Measurements from ENCODE around the gene DIP2B. TPM values are rescaled to one million over a fixed set of nuclear protein-coding genes. Genes with fewer than 3 reads are reported as not detected.

Gene DIP2B
- total RNA-seq, 3 donors from 2014 or later (not counting 1 experiment from before 2014, with no cell fraction given), result 17.2 to 23.2 (median 22.2) TPM

GRCh38 chr12:50728841-50729240, 224.1 kb downstream of the DIP2B start:
- WGBS (ENCODE audit: insufficient coverage), result 99% methylated on average over 4 of the region's 4 CpGs
- Histone ChIP-seq H3K27ac (ENCODE audit: low read length) (no peak overlapping the region), H3K4me3 (ENCODE audit: low read length) (no peak overlapping the region), H3K27me3 (ENCODE audit: control insufficient read depth, insufficient read depth, low read length) (no peaks in the 10 kb centered on the region), H3K36me3 (ENCODE audit: control insufficient read depth, insufficient read depth, low read length) (peaks cover 72% of the 10 kb centered on the region), H3K4me1 (ENCODE audit: control insufficient read depth, insufficient read depth, low read length) (no peaks in the 10 kb centered on the region), H3K9me3 (ENCODE audit: control insufficient read depth, insufficient read depth, low read length) (no peaks in the 10 kb centered on the region)
- no peak overlapping the region for H3K4me3 Mint-ChIP-seq
- no peak for TF ChIP-seq CTCF (IDR thresholded peaks at IDR 0.05)
- H3K4me1 Mint-ChIP-seq, result no peaks in the 10 kb centered on the region
- no peaks in the 10 kb centered on the region for H3K27me3 Mint-ChIP-seq (ENCODE audit: low read depth in 2 of 2)
- no peak overlapping the region for H3K27ac Mint-ChIP-seq
- peaks cover 18% of the 10 kb centered on the region for H3K36me3 Mint-ChIP-seq
- no peak for DNase-seq
- no peaks in the 10 kb centered on the region for H3K9me3 Mint-ChIP-seq
- no peak for ATAC-seq
- intact Hi-C loops (cut with micrococcal nuclease), result no loop called here

GRCh38 chr12:50732591-50732990, 227.8 kb downstream of the DIP2B start:
- no peak for TF ChIP-seq CTCF (IDR thresholded peaks at IDR 0.05)
- peaks cover 13% of the 10 kb centered on the region for H3K36me3 Mint-ChIP-seq
- Histone ChIP-seq H3K9me3 (ENCODE audit: control insufficient read depth, insufficient read depth, low read length) (no peaks in the 10 kb centered on the region), H3K36me3 (ENCODE audit: control insufficient read depth, insufficient read depth, low read length) (peaks cover 62% of the 10 kb centered on the region), H3K27ac (ENCODE audit: low read length) (no peak overlapping the region), H3K4me1 (ENCODE audit: control insufficient read depth, insufficient read depth, low read length) (no peaks in the 10 kb centered on the region), H3K27me3 (ENCODE audit: control insufficient read depth, insufficient read depth, low read length) (no peaks in the 10 kb centered on the region), H3K4me3 (ENCODE audit: low read length) (no peak overlapping the region)
- intact Hi-C loops (cut with micrococcal nuclease), result loop anchor here (10.0 kb wide), 1 partner anchor 228 kb away; the partner anchor contains the start of gene DIP2B
- H3K27me3 Mint-ChIP-seq (ENCODE audit: low read depth in 2 of 2), result no peaks in the 10 kb centered on the region
- no peaks in the 10 kb centered on the region for H3K4me1 Mint-ChIP-seq
- H3K27ac Mint-ChIP-seq, result no peak overlapping the region
- DNase-seq, result no peak
- no peak overlapping the region for H3K4me3 Mint-ChIP-seq
- WGBS (ENCODE audit: insufficient coverage), result 94% methylated on average over 9 of the region's 9 CpGs
- H3K9me3 Mint-ChIP-seq, result no peaks in the 10 kb centered on the region
- no peak for ATAC-seq

GRCh38 chr12:50733706-50734105, 228.9 kb downstream of the DIP2B start:
- WGBS (ENCODE audit: insufficient coverage), result 96% methylated on average over 3 of the region's 3 CpGs
- no peak for TF ChIP-seq CTCF (IDR thresholded peaks at IDR 0.05)

More at GRCh38 chr12:50733706-50734105, 228.9 kb downstream of the DIP2B start:
- intact Hi-C loops (cut with micrococcal nuclease), result loop anchor here (10.0 kb wide), 1 partner anchor 229 kb away; the partner anchor contains the start of gene DIP2B
- H3K27ac ChIP-seq (ENCODE audit: low read length), result no peak overlapping the region
- H3K27ac Mint-ChIP-seq, result no peak overlapping the region
- no peaks in the 10 kb centered on the region for H3K27me3 Mint-ChIP-seq (ENCODE audit: low read depth in 2 of 2)
- H3K36me3 Mint-ChIP-seq, result peaks cover 13% of the 10 kb centered on the region
- DNase-seq (no peak), ATAC-seq (no peak)
- H3K4me1 ChIP-seq (ENCODE audit: control insufficient read depth, insufficient read depth, low read length), result no peaks in the 10 kb centered on the region
- H3K36me3 ChIP-seq (ENCODE audit: control insufficient read depth, insufficient read depth, low read length), result peaks cover 59% of the 10 kb centered on the region
- H3K4me3 Mint-ChIP-seq, result no peak overlapping the region
- H3K4me1 Mint-ChIP-seq, result no peaks in the 10 kb centered on the region
- no peaks in the 10 kb centered on the region for H3K9me3 Mint-ChIP-seq
- H3K4me3 ChIP-seq (ENCODE audit: low read length), result no peak overlapping the region
- no peaks in the 10 kb centered on the region for H3K9me3 ChIP-seq (ENCODE audit: control insufficient read depth, insufficient read depth, low read length)
- no peaks in the 10 kb centered on the region for H3K27me3 ChIP-seq (ENCODE audit: control insufficient read depth, insufficient read depth, low read length)

Data from natural killer cell (primary cell).